HUES64 (cell line): Measurements from ENCODE around the gene PROX2.

Experiments
- H3K27ac ChIP-seq: 2 replicates; pipeline ENCODE4 v1.7.0; 2013; ENCODE audit warnings: low read depth, low read length, inconsistent platforms
- H3K27me3 ChIP-seq: 2 replicates; pipeline ENCODE4 v1.6.1; 2013; ENCODE audit warnings: mild to moderate bottlenecking, low read length; ENCODE audit not compliant: insufficient read depth
- H3K36me3 ChIP-seq: 2 replicates; pipeline ENCODE4 v1.6.1; 2013; ENCODE audit warnings: mild to moderate bottlenecking, low read length; ENCODE audit not compliant: insufficient read depth
- H3K4me1 ChIP-seq: 2 replicates; pipeline ENCODE4 v1.6.1; 2013; ENCODE audit warnings: mild to moderate bottlenecking, low read length, moderate library complexity; ENCODE audit not compliant: insufficient read depth
- H3K4me3 ChIP-seq: 2 replicates; pipeline ENCODE4 v1.5.1; 2013; ENCODE audit warnings: mild to moderate bottlenecking, low read length, moderate library complexity
- H3K9ac ChIP-seq: 2 replicates; pipeline ENCODE4 v1.6.1; 2013; ENCODE audit warnings: mild to moderate bottlenecking, low read depth, low read length
- H3K9me3 ChIP-seq: 2 replicates; pipeline ENCODE4 v1.6.1; 2013; ENCODE audit warnings: low read depth, low read length; ENCODE audit not compliant: insufficient read depth
- WGBS: fragments of 150-250, 120-280 bp; methylation state at CpG from one replicate; pipeline ENCODE4 v1.1.7; 2013; ENCODE audit warnings: missing lambda C conversion rate; 5-methylcytosine and 5-hydroxymethylcytosine counted together

The PROX2 gene

DNA sequence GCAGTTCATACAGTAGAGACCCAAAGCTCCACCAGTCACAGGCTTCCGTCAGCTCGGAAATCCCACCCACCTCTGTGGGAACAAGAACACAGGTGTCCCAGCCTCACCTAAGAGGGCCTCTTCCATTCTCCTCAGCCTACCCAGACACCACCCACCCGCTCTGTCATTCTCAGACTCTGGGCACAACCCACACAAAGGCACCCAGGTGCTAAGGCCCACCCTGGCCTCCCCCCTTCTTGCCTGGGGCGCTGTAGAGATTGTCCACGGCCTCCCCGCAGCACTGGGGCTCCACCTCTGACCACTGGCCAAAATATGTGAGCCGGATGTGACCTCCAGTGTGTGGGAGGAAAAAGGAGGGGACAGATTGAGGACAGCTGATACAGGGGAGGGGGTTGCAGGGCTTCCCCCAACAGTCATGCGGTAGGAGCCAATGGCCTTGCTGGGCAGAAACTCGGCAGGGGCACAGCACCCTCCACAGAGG lies 33.0 kb upstream of the PROX2 start:
- H3K4me1 ChIP-seq, result no peaks in the 10 kb centered on the region
- H3K9ac ChIP-seq, result no peak overlapping the region
- no peaks in the 10 kb centered on the region for H3K27me3 ChIP-seq
- H3K36me3 ChIP-seq, result peaks cover 13% of the 10 kb centered on the region
- WGBS, result 91% methylated on average over 9 of the region's 9 CpGs
- H3K27ac ChIP-seq, result no peak overlapping the region
- H3K4me3 ChIP-seq, result no peak overlapping the region
- H3K9me3 ChIP-seq, result no peaks in the 10 kb centered on the region

DNA sequence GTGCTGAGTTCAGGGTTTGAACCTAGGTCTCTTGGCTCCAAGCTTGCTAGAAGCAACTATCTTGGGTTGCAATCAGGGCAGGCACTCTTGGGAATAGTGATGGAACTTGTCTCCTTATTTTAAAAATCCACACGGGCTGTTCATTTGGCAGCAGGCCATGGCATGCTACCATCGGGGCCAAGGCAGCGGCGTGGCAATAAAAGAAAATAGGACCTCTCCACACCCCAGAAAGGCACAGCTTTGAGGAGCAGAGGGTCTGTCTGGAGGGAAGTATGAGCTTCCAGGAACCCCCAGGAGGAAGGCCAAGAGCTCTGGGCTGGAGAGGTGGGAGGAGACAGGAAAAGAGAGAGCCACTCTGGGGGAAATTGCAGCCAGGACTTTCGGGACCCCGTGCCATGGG lies 31.8 kb upstream of the PROX2 start:
- 98% methylated on average over 6 of the region's 6 CpGs for WGBS
- Histone ChIP-seq H3K27me3 (no peaks in the 10 kb centered on the region), H3K9ac (no peak overlapping the region), H3K4me3 (no peak overlapping the region), H3K27ac (no peak overlapping the region), H3K9me3 (no peaks in the 10 kb centered on the region), H3K36me3 (peaks cover 22% of the 10 kb centered on the region), H3K4me1 (no peaks in the 10 kb centered on the region; the same call in 1 of the 2 replicates)

DNA sequence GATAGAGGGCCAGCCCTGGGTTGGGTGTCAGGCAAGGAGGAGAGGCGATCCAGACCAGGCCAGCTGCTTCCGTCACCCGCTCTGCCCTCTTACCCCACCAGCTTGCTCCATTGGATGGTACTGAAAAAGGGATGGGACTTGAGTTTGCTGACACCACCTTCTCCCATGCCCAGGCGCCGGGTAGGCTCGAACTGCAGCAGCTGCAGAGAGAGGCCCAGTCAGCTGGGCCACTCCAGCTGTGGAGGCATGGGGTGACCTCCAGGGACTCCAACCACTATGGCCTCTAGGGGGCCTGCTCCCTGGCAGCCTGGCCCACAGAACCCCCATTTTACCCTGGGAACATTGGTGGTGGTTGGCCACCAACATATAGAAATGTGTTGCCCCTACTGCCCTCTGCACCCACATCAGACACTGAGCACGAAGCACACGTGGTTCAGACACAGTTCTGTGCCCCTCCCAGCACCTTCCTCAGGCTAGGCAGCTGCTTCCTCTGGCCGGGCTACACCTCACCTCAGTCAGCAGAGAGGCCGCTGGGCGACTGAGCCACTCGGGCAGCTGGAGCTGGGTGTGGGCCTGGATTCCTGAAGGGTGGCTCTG lies 31.1 kb upstream of the PROX2 start:
- Histone ChIP-seq H3K27me3 (no peaks in the 10 kb centered on the region), H3K9ac (no peak overlapping the region), H3K4me1 (no peaks in the 10 kb centered on the region; the same call in 1 of the 2 replicates), H3K27ac (no peak overlapping the region), H3K4me3 (no peak overlapping the region), H3K36me3 (peaks cover 30% of the 10 kb centered on the region), H3K9me3 (no peaks in the 10 kb centered on the region)
- 93% methylated on average over 12 of the region's 12 CpGs for WGBS

GRCh38 chr14:74905595-74906142 lies 29.7 kb upstream of the PROX2 start:
- H3K36me3 ChIP-seq, result peaks cover 43% of the 10 kb centered on the region
- H3K9ac ChIP-seq, result no peak overlapping the region
- no peak overlapping the region for H3K4me3 ChIP-seq
- no peaks in the 10 kb centered on the region for H3K27me3 ChIP-seq
- no peaks in the 10 kb centered on the region for H3K9me3 ChIP-seq
- no peak overlapping the region for H3K27ac ChIP-seq
- WGBS, result 65% methylated on average over 14 of the region's 14 CpGs
- H3K4me1 ChIP-seq, result no peaks in the 10 kb centered on the region; the same call in 1 of the 2 replicates

GRCh38 chr14:74904635-74905503 lies 28.9 kb upstream of the PROX2 start:
- Histone ChIP-seq H3K4me3 (no peak overlapping the region), H3K27me3 (no peaks in the 10 kb centered on the region), H3K9ac (no peak overlapping the region), H3K27ac (no peak overlapping the region), H3K9me3 (no peaks in the 10 kb centered on the region), H3K36me3 (peaks cover 51% of the 10 kb centered on the region), H3K4me1 (no peaks in the 10 kb centered on the region; the same call in 1 of the 2 replicates)
- 96% methylated on average over 6 of the region's 6 CpGs for WGBS

- Histone ChIP-seq H3K9me3 (no peaks in the 10 kb centered on the region), H3K4me3 (no peak overlapping the region), H3K27me3 (no peaks in the 10 kb centered on the region), H3K9ac (no peak overlapping the region), H3K4me1 (no peaks in the 10 kb centered on the region; the same call in 1 of the 2 replicates), H3K27ac (peak overlapping the region; percentile 51; the same call in 1 of the 2 replicates), H3K36me3 (peaks cover 69% of the 10 kb centered on the region)
- 87% methylated on average over 10 of the region's 10 CpGs for WGBS
Observed at GRCh38 chr14:74902941-74903705, 27.2 kb upstream of the PROX2 start.

DNA sequence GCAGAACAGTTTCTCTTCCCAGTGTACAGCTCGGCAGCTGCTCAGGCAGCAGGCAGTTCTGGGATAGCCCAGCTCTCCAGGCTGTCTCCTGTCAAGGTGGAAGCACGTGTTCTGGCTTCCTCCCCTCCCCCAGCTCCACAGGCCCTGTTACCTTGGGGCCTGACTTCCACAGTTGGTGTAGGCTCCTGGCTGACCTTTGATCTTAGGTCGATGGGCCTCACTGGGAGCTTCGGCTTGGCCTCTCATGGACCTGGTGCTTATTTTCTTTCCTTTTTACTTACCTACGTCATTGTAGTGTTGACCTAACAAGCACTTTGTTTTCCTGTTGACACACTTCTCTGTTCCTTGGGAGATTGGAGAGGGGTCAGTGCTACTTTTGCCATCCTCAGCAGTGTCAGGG lies 22.7 kb upstream of the PROX2 start:
- WGBS, result 93% methylated on average over 5 of the region's 5 CpGs
- Histone ChIP-seq H3K36me3 (peaks cover 96% of the 10 kb centered on the region), H3K27me3 (no peaks in the 10 kb centered on the region), H3K27ac (no peak overlapping the region), H3K9ac (no peak overlapping the region), H3K4me3 (no peak overlapping the region), H3K4me1 (no peaks in the 10 kb centered on the region; the same call in 1 of the 2 replicates), H3K9me3 (no peaks in the 10 kb centered on the region)

DNA sequence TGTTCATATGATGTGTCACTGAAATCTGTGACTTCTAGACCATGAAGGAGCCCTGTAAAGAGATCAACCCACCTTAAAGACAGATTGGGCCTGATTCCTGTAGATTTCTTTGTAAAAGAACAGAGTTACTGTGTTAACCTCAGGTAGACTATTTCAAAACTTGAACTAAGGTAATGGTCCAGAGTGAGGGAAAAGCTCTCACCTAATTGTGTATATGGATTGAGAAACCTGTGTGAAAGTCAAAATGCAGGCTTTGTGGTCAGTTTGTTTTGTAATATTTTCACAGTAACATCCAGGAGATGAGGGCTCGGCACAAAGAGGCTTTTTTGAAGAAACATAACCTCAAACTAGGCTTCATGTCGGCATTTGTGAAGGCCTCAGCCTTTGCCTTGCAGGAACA lies 22.1 kb upstream of the PROX2 start:
- H3K27ac ChIP-seq, result no peak overlapping the region
- 95% methylated on average over 2 of the region's 2 CpGs for WGBS
- no peak overlapping the region for H3K4me3 ChIP-seq
- H3K27me3 ChIP-seq, result no peaks in the 10 kb centered on the region
- no peaks in the 10 kb centered on the region for H3K9me3 ChIP-seq
- peaks cover 98% of the 10 kb centered on the region for H3K36me3 ChIP-seq
- H3K9ac ChIP-seq, result no peak overlapping the region
- no peaks in the 10 kb centered on the region; the same call in 1 of the 2 replicates for H3K4me1 ChIP-seq

DNA sequence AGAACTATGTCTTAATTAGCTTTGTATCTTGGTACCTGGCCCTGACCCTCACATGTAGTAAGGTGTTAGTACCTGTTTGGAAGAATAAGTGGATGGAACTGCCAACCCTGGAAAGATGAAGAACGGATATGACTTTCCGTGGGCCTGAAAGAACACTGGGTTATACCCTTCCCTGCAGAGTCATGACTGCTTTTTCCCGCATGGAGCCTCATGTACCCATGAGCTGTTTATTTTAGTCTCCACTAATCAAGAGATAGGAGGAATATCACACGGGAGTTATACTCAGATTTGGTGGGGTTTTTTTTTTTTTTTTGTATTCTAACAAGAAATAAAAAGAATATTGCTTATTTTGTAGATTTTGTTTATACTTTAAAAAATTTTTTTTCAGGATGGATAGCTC lies 21.7 kb upstream of the PROX2 start:
- Histone ChIP-seq H3K4me3 (no peak overlapping the region), H3K9me3 (no peaks in the 10 kb centered on the region), H3K4me1 (no peaks in the 10 kb centered on the region), H3K27ac (no peak overlapping the region), H3K27me3 (no peaks in the 10 kb centered on the region), H3K36me3 (peaks cover 98% of the 10 kb centered on the region), H3K9ac (no peak overlapping the region)
- 91% methylated on average over 3 of the region's 4 CpGs for WGBS

DNA sequence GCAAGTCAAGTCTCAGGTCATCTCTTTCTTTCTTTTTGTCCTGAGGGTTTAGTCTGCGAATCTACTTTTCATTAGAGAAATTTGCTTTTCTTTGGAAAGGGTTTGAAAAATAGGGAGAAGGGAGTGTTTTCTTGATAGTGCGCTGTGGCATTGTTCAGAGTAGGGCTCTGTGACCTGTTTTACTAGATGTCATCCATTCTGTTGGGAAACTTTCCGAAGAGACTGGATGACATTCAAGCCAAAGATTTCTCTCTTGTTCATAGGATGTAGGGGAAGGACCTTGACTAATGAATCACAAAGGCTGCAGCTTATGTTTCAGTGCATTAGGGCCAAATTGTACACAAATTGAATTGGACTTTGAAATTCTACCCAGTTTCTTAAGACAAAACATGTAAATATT lies 20.5 kb upstream of the PROX2 start:
- Histone ChIP-seq H3K4me1 (no peaks in the 10 kb centered on the region), H3K36me3 (peaks cover 98% of the 10 kb centered on the region), H3K9ac (no peak overlapping the region), H3K27me3 (no peaks in the 10 kb centered on the region), H3K4me3 (no peak overlapping the region), H3K9me3 (no peaks in the 10 kb centered on the region), H3K27ac (no peak overlapping the region)
- WGBS, result 93% methylated on average over 3 of the region's 3 CpGs
